Measurements from ENCODE around the gene TNNI2.
A peak's percentile ranks its signal among the peaks of the same experiment; 100 is the strongest.

TNNI2 gene

DNA sequence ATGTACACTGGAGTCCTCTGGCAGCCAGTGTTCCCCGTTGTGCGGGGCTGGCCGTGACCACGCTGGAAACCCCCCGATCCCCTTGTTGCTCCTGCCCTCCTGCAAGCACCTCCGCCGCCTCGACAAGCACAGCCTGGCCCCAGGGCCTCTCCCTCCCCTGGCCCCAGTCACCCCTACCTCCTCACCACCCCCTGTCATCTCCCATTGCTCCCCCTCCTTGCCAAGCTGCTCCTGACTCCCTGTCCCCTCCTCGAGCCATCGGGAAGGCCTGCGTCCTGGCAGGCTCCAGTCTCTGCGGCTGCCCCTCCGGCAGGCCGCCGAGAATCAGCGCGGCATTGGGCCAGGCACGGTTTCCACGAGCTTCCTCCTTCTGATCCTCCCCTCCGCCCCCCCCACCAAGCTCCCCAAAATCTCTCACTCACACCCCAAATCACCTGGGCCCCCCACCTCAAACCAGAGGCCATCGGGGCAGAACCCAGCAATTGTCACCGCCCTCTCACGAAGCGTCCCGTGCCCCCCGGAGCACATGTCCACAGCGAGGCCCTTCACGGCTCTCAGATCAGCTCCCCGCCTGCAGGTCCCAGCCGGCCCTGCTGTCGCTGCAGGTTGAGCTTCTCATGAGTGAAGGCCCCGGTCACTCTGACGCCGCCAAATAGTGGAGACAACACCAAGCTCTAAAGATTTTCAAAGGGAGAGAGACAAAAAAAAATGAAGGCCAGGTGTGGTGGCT lies 8.4 kb downstream of the TNNI2 start:
- no peak for DNase-seq (ENCODE audit: low read depth in 2 of 2)

DNA sequence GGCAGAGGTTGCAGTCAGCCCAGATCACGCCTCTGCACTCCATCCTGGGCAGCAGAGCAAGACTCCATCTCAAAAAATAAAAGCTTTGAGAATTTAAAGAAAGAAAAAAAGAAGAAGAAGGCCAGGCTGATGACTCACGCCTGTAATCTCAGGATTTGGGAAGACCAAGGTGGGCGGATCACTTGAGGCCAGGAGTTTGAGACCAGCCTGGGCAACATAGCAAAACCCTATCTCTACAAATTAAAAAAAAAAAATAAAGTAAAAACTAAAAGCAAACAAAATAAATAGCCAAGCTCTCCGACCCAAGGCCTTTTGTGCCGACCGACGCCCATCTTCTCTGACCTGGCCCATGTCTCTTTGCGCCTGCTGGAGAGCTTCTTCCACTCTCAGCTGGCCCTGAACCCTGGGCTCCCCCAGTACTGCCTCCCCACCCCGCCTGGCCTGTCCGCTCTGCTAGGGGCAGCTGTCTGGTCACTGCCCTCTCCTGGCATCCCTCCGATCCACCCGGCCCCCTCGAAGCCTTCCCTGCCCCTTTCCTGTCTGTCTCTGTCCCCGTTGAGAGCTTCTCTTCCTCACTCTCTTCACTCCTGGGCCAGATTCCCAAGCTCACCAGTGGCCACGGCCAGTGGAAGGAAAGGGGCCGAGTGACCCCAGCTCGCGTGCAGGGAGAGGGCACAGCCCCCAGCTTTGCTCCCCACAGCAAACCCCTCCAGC lies 9.3 kb downstream of the TNNI2 start:
- no peak for DNase-seq (ENCODE audit: low read depth in 2 of 2)

DNA sequence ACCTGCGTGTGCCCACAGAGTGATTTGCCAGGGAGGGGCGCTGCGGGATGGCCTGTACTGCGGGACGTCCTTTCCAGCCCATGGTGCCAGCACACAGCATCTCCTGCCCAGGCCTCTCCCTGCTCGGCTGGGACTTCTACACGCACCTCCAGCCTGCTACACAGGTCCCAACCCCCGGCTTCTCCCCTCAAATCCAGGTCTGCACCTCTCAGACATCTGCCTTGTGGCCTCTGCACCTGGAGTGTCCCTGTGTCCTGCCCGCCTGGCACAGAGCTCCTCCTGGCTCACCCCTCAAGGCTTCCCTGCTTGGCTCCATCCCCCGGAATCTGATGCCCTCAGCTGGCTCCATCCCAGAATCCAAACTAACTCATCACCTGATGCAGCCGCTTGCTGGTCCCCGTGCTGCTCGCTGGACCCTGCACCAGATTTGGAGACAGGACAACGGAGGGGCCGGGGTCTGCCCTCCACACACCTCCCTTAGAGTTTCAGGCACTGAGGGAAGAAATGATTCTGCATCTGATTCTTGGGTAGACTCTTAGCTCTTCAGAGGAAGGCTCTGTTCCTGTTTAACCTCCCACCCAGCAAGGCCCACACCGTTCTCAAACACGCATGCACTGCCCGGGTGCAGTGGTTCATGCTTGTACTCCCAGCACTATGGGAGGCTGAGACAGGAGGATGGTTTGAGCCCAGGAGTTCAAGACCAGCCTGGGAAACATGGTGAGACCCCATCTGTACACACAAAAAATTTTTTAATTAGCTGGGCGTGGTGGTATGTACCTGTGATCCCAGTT lies 10.1 kb downstream of the TNNI2 start:
- no peak for DNase-seq (ENCODE audit: low read depth in 2 of 2)

DNA sequence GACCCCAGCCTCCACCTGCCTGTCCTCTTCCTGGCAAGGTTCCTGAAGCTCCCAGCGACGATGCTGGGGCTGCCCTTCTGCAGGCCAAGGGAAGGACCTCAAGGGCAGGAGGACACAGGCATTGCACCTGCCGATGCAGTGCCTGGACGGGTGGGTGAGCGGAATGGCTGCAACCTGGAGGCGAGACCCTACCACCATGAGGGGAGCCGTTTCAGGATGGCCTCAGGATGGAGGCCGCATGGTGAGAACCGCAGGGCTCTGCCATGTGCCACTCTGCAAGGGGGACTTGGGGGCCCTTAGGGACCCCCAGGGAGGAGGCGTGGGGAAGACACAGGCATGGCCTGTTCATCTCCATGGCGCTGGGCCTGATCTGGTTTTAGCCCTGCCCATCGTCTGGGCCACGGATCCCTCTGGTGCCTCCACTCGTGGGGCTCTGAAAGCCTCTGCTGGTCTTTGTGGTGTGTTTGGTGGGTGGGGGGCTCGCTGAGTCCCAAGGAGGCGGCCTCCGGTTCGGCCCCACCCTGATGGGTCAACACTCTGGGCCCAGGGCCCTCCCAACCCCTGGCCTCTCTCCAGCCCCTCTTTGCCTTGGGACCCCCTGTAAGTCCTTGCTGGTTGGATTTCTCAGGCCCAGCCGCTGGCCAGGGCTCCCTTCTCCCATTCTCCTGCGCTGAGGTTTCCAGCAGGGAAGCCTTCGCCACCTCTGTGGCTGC lies 12.8 kb downstream of the TNNI2 start:
- no peak for DNase-seq (ENCODE audit: low read depth in 2 of 2)

DNA sequence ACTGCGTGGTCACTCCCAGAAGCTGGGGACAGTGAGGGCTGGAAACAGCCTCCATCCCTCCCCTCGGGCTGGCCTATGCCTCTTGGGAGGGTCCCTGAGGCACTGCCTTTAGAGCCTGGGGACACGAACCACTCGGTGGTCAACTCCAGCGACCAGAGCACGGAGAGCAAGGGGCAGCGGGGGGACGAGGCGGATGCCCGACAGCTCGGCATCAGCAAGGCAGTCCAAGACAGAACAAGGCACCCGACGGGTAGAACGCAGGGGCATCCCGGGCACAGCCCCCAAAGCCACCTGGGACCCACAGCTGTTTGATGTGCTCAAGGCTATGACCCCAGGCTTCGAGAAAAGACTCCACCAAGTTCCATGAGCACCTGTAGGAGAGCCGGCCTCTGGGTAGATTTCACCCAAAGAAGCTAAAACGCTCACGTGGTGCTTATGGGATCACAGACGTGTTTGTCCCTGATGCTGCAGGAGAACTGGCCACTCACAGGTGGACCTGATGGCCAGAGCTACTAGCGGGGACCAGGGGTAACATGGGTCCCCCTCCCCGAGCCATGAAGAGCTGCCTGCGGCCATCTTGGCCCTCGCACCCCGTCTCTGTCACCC lies 13.6 kb downstream of the TNNI2 start:
- no peak for DNase-seq (ENCODE audit: low read depth in 2 of 2)

DNA sequence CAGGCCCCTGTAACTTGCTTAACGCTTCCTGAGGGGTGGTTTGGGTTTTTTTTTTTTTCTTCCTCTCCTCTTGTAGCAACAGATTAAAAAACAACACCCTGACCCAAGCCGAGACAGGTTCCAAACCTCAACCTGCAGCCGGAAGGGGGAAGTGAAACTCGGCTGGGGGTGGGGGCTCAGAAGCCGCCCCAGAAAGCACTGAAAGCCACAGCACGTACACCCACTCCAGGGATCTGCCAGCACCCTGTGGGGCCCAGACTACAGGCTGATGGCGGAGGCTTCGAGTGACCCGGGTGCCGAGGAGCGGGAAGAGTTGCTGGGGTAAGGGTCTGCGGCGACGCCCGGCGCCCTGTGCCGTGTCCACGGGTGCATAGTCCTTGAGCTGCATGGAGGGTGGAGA lies 14.1 kb downstream of the TNNI2 start, which contains the start of gene LSP1:
Gene LSP1 (plus strand): TSS at position 208 of the 400 bp plus-strand sequence. CDS start 61 bp downstream, at position 269.
- peak; percentile 63 to 67 for DNase-seq (ENCODE audit: low read depth in 2 of 2)

DNA sequence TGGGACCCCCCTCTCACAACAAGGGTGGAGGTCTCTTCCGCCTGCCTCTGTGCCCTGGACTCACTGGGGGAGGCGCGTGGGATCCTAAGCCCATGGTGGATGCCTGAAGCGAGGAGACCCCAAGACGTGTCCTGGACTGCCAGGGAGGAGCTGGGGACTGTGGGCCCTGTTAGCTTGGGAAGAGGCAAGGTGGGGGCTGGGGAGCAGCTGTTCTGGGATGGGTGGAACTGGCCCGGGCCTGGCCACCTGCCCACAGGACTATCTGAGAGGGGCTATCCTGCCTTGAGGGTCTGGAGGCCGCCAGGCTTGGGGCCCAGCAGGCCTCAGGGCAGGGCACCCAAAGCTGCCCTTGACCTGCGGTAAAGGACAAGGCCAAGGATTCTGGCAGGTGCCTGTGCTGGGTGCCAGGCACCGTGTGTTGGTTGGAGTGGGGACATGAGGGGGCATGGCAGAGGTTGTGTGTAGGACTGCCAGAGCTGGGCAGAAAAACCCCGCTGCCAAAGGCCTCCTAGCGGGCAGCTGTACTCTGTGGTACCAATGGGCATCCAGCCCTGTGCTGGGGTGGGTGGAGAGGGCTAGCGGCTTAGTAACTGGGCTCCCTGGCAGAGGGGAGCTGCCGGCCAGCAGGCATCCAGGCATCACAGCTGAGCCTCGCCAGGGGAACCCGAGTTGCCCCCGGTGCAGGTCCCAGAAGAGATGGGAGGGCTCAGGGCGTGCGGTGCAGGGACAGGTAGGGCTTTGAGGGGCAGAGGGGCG lies 14.8 kb downstream of the TNNI2 start:
- no peak for DNase-seq (ENCODE audit: low read depth in 2 of 2)

DNA sequence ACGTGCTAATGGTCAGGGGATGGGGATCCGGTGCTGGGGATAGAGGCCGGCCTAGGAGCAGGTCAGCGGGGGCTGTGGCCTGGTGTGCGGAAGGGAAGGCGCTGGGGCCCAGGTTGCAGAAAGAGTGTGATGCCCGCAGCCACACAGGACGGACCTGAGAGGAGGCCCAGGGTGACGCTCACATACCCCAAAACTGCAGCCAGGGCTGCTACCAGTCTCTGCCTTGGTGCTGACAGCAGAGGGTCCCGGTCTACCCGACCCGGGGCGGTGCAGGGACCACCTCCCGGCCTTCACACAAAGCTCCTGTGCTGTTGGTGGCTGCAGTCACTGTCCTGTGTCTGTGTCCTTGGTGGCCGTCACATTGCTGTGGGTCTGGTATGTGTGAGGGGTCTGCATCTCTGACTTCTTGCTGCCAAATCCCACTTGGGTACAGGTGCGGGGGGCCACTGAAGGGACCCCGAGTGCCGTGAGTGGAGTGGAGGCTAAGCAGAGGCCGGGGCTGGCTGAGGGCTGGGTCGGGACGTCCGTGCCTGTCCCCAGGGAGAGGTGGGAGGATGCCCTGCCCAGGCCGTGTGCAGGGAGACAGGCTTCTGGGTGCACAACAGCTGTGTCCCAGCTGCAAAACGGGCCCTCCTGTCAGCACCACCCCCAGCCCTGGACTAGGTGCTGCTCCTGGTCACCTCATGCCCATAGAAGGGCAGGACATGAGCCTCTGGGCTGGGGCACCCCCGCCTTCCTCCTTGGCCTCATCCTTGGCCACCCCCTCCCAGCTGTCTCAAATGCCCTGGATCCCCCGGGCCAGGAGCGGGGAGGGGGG lies 15.6 kb downstream of the TNNI2 start:
- no peak for DNase-seq (ENCODE audit: low read depth in 2 of 2)

DNA sequence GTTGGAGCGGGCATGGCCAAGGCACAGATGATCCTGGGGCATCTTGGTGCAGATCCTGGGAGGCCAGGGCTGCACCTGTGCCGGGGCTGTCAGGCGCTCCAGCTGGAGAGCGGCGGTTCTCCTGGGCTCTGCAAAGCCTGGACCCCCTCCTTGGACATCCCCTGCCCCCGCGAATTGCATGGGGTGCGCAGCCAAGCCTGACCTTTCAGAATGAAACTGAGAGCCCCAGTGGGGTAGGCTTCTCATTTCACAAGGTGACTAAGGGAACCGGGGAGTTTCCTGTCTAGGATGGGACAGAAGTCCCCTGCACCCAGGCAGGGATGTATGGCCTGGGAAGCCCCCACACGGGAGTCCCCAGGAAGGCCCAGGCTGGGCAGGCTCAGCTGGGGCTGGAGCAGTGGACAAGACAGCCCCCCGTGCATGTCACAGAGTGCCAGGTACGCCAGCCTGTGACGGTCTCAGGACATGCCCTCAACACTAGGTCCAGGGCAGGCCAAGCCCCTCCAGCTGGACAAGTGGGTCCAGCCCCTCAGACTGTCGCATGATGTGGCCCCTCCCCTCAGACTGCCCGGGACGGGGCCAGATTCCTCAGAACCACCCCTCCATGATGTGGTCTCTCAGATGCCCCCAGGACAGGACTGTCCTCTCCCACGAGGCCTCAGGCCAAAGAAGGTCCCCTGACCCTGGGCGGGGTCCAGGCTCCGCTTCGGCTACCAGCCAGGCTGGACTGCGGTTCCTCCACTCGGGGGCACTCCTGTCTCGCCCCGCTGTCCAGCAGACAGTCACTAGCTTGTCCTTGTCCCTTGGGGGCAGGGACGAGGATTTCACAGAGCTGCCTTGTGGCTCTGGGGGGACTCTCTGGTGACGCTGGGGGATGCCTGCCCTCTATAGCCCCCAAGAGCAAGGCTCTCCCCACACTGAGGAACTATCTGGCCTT lies 16.4 kb downstream of the TNNI2 start:
- DNase-seq (ENCODE audit: low read depth in 2 of 2), result no peak

DNA sequence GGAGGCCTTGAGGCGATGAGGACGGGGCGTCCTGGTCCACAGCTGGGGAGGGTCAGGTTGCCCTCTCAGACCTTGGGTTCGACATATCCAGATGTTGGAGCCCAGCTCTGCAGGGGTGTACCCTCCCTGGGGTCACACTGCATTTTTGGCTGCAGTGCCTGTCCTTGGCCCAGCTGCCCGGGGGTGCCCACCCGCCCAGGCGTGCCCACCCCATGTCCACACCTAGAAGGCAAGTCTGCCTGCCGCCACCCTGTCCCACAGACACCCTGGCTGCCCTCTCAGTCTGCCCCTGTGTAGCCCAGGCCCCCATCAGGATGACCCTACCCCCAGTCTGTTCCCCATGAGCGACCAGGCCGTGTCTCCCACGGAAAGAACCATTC lies 17.1 kb downstream of the TNNI2 start:
- no peak for DNase-seq (ENCODE audit: low read depth in 2 of 2)

DNA sequence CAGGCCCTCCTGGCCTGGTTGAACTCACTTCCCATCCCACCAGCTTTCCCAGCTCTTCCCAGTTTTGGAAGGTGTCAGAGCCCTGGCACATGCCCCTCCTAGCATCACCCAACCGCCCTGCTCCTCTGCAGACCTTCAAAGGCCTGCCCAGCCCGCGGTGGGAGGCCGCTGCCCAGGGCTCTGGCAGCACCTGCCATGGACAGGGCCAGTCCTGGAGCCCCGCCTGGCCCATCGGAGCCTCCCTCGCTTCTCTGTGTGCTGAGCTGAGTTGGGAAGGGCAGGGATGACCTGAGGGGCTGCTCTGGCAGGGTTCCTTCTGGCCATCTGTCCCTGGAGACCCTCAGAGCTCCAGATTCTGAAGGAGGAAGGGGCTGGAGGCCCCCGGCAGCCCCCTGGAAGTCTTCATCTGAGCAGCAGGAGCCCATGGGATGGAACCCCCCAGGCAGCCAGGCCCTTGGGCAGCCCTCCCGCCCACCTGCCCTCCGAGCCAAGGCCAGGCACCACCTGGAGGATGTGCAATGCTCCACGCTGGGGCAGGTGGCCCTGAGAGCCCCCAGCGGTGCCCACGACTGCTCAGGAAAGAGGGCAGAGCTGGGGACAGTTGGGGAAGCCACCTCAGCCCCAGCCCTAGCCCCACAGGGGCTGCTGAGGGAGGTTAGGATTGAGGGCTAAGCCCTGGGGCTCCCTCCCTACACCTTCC lies 17.7 kb downstream of the TNNI2 start:
- no peak for DNase-seq (ENCODE audit: low read depth in 2 of 2)

DNA sequence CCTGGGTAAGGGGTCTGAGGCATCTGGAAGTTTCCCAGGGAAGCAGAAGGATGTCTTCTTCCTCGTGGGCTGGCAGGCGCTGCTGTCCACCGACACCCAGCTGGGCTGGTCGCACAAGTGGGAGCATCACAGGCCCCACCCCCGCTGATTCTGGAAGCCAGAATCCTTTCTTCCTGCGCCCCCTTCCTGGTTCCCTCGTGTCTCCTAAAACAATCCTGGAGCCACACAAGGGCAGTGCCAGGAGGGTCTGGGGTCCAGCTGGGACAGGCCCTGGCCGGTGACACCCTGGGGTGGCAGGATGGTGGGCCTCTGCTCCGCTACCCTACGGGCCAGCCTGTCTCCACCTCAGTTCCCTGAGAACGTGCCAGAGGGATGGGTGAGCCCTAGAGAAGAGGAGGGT lies 18.3 kb downstream of the TNNI2 start:
- no peak for DNase-seq (ENCODE audit: low read depth in 2 of 2)

DNA sequence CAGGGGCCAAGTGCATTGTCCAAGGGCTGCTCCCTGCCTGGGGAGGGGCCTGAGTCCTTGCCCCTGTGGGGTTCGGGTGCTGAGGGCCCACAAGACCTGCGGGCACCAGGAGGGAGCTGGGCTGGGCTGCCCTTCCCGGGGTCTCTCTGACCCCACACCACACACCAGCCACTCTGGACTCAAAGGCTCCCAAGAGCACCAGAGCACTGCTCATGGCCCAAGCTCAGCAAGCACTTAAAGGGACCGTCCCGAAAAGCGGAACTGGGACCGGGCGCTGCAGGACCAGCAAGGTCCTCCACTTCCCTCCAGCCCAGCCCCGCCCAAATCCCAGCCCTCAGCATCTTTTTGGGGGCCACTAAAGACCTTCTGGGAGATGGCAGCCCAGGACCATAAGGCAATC lies 19.4 kb downstream of the TNNI2 start:
- DNase-seq (ENCODE audit: low read depth in 2 of 2), result no peak

DNA sequence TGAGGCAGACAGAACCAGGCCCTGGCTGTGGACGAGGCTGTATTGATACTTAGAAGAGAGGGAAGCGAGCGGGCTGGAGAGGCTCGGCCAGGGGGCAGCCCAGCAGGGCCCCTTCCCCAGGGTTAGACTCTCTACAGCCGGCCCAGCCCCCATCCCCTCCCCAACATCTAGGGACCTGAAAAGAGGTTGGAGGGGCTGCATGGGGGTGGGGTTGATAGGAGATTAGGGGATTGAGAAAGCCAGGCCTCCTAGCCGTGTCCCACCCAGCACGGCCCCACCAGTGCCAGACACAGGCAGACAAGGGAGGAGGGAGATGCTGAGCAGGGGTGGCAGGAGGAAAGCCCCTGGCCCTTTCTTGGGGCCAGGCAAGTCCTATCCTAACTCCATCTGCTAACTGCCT lies 19.8 kb downstream of the TNNI2 start:
- no peak for DNase-seq (ENCODE audit: low read depth in 2 of 2)

DNA sequence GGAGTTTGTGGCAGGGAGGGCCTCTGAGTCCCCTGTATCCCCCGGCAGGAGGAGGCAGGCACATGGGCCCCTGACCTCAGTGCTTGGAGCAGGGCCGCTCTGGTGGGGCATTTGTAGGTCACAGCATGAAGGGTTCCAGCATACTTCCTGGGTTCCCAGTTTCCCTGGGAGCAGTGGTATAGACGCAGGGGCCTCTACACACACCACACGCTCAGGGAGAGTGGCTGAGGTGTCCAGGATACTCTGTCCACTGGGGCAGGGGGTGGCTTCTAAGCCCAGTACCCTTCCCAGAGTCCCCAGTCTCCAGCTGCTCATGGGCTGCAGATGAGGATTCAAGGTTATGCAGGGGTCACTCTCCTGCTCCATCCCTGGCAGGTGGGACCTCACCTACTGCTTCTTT lies 20.2 kb downstream of the TNNI2 start:
- no peak for DNase-seq (ENCODE audit: low read depth in 2 of 2)

DNA sequence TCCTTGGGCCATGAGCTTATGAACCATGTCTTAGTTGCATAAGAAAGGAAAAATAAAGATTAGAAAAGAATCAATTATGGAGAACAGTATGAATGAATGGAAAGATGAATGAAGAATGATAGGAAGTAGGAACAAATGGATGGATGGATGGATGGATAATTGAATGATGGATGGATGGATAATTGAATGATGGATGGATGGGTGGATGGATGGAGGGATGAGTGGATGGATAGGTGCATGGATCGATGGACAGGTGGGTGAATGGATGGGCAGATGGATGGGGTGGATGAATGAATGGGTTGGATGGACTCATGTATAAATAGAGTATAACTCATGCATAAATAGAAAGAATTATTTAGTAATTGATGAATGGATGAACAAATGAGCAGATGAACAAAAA lies 21.3 kb downstream of the TNNI2 start:
- DNase-seq (ENCODE audit: low read depth in 2 of 2), result no peak

DNA sequence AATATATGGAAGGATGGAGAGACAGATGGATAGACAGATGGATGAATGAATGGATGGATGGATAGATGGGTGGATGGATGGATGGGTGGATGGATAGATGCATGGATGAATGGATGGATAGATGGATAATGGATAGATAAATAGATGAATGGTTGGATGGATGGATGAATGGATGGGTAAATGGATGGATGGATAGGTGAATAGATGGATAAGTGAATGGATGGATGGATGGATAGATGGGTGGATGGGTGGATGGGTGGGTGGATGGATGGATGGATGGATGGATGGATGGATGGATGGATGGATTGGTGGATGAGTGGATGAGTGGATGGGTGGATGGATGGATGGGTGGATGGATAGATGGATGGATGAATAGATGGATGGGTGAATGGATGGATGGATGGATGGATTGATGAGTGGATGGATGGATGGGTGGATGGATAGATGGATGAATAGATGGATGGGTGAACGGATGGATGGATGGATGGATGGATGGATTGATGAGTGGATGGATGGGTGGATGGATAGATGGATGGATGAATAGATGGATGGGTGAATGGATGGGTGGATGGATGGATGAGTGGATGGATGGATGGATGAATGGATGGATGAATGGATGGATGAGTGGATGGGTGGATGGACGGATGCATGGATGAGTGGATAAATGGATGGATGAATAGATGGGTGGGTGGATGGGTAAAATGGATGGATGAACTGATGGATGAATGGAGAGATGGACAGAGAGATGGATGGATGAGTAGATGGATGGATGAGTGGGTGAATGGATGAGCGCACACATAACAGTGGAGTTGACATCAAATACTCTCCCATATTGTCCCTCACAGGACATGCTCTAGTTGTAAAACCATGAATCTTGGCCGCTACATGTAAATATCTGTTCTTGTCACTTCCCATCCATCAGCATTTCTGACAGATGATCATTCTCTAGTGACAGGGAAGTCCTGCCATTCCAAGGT lies 22.9 kb downstream of the TNNI2 start:
- no peak for DNase-seq (ENCODE audit: low read depth in 2 of 2)

All from activated CD8-positive, alpha-beta memory T cell treated with anti-CD3 and anti-CD28 coated beads for 4 hours (primary cell).